Suprapubic skin (tissue), 3 donors: Measurements from ENCODE around the gene PREP.

ENCODE experiments used
- EP300 ChIP-seq: sonication (generic); formaldehyde crosslinking; IDR thresholded peaks from one replicate; pipeline ENCODE4 v1.6.1; 2017; ENCODE audit warnings: antibody characterized with exemption
- POLR2A ChIP-seq, 2 donors: fragments of 450-650 bp; IDR thresholded peaks; one replicate each; pipeline ENCODE4 v1.6.1; 2017; ENCODE audit warnings: antibody characterized with exemption in 2 of 2, mild to moderate bottlenecking in 2 of 2, moderate library complexity in 2 of 2
- TF ChIP-seq, protein P1 (sequence below), 2 donors: fragments of 200-600 bp in 1 of 2; fragments of 450-650 bp in 1 of 2; sonication (generic) in 1 of 2; IDR thresholded peaks; one replicate each; pipeline ENCODE4 v1.5.1; 2016 to 2019; ENCODE audit warnings: antibody characterized with exemption in 2 of 2, mild to moderate bottlenecking in 1 of 2, moderate library complexity in 1 of 2

DNA sequence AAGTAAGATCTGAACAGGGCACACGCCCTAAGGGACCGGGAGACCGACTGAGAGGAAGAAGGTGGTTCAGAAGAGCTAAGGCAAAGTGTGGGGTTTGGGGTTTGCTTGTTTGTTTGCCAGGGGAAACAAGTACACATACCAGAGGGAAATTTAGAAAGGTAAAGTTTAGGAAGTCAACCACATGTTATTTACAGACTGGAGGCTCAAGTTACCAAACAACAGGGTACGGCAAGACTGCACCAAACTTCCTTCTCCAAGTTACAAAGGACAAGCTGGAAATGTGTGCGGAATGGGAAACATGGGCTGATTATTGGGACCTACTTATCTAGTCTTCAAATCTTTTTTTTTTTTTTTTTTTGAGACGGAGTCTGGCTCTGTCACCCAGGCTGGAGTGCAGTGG, 11.2 kb downstream of the PREP start:
- TF ChIP-seq POLR2A (IDR thresholded peaks at IDR 0.05) (no peak), EP300 (no peak)
- TF ChIP-seq, protein P1, sequence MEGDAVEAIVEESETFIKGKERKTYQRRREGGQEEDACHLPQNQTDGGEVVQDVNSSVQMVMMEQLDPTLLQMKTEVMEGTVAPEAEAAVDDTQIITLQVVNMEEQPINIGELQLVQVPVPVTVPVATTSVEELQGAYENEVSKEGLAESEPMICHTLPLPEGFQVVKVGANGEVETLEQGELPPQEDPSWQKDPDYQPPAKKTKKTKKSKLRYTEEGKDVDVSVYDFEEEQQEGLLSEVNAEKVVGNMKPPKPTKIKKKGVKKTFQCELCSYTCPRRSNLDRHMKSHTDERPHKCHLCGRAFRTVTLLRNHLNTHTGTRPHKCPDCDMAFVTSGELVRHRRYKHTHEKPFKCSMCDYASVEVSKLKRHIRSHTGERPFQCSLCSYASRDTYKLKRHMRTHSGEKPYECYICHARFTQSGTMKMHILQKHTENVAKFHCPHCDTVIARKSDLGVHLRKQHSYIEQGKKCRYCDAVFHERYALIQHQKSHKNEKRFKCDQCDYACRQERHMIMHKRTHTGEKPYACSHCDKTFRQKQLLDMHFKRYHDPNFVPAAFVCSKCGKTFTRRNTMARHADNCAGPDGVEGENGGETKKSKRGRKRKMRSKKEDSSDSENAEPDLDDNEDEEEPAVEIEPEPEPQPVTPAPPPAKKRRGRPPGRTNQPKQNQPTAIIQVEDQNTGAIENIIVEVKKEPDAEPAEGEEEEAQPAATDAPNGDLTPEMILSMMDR (IDR thresholded peaks at IDR 0.05): no peak
